ENCODE measurements around the gene MAP1LC3A. TPM values are rescaled to one million over a fixed set of nuclear protein-coding genes. Genes with fewer than 3 reads are reported as not detected.

The MAP1LC3A gene
- total RNA-seq, 1 donor from 2014 or later, result 42.2 TPM

- peaks cover 11% of the 10 kb centered on the region for H3K4me1 Mint-ChIP-seq
- no peak for TF ChIP-seq CTCF (IDR thresholded peaks at IDR 0.05; ENCODE audit: unreplicated experiment)
- H3K36me3 Mint-ChIP-seq, result peaks cover 1% of the 10 kb centered on the region
- H3K4me3 Mint-ChIP-seq, result no peak overlapping the region
- H3K27me3 Mint-ChIP-seq (ENCODE audit: low read depth), result no peaks in the 10 kb centered on the region
- no peak for DNase-seq (ENCODE audit: low spot score in 2 of 2, unreplicated experiment in 2 of 2)
- peak overlapping the region; percentile 11 for H3K27ac Mint-ChIP-seq
- H3K9me3 Mint-ChIP-seq, result no peaks in the 10 kb centered on the region
Observed at GRCh38 chr20:34561661-34562060, 3.1 kb downstream of the MAP1LC3A start.

- Mint-ChIP-seq H3K27ac (no peak overlapping the region), H3K9me3 (no peaks in the 10 kb centered on the region), H3K4me3 (no peak overlapping the region), H3K36me3 (peaks cover 4% of the 10 kb centered on the region), H3K4me1 (peaks cover 7% of the 10 kb centered on the region), H3K27me3 (ENCODE audit: low read depth) (no peaks in the 10 kb centered on the region)
- no peak for DNase-seq (ENCODE audit: low spot score in 2 of 2, unreplicated experiment in 2 of 2)
- TF ChIP-seq CTCF (IDR thresholded peaks at IDR 0.05; ENCODE audit: unreplicated experiment), result no peak
Observed at GRCh38 chr20:34562641-34563040, 4.1 kb downstream of the MAP1LC3A start.

GRCh38 chr20:34564833-34565232, 6.3 kb downstream of the MAP1LC3A start:
- no peaks in the 10 kb centered on the region for H3K27me3 Mint-ChIP-seq (ENCODE audit: low read depth)
- H3K4me1 Mint-ChIP-seq, result no peaks in the 10 kb centered on the region
- no peaks in the 10 kb centered on the region for H3K9me3 Mint-ChIP-seq

GRCh38 chr20:34566978-34567891, 8.7 kb downstream of the MAP1LC3A start:
- H3K4me3 Mint-ChIP-seq, result no peak overlapping the region
- peaks cover 10% of the 10 kb centered on the region for H3K36me3 Mint-ChIP-seq
- H3K27me3 Mint-ChIP-seq (ENCODE audit: low read depth), result no peaks in the 10 kb centered on the region
- H3K9me3 Mint-ChIP-seq, result no peaks in the 10 kb centered on the region
- no peak for DNase-seq (ENCODE audit: low spot score in 2 of 2, unreplicated experiment in 2 of 2)
- no peak for TF ChIP-seq CTCF (IDR thresholded peaks at IDR 0.05; ENCODE audit: unreplicated experiment)
- H3K4me1 Mint-ChIP-seq, result peaks cover 8% of the 10 kb centered on the region
- H3K27ac Mint-ChIP-seq, result no peak overlapping the region

More at GRCh38 chr20:34564833-34565232, 6.3 kb downstream of the MAP1LC3A start:
- TF ChIP-seq CTCF (IDR thresholded peaks at IDR 0.05; ENCODE audit: unreplicated experiment), result no peak
- DNase-seq (ENCODE audit: low spot score in 2 of 2, unreplicated experiment in 2 of 2), result no peak
- H3K36me3 Mint-ChIP-seq, result peaks cover 6% of the 10 kb centered on the region
- no peak overlapping the region for H3K27ac Mint-ChIP-seq
- no peak overlapping the region for H3K4me3 Mint-ChIP-seq

GRCh38 chr20:34567892-34568865, 9.7 kb downstream of the MAP1LC3A start:
- Mint-ChIP-seq H3K4me1 (peaks cover 8% of the 10 kb centered on the region), H3K4me3 (no peak overlapping the region), H3K9me3 (no peaks in the 10 kb centered on the region), H3K27ac (no peak overlapping the region), H3K27me3 (ENCODE audit: low read depth) (no peaks in the 10 kb centered on the region), H3K36me3 (peaks cover 10% of the 10 kb centered on the region)
- DNase-seq (ENCODE audit: low spot score in 2 of 2, unreplicated experiment in 2 of 2), result no peak
- no peak for TF ChIP-seq CTCF (IDR thresholded peaks at IDR 0.05; ENCODE audit: unreplicated experiment)
